Ascending aorta (tissue), 2 donors: ENCODE data around the gene CDKN2A. TPM values are rescaled to one million over a fixed set of nuclear protein-coding genes. Genes with fewer than 3 reads are reported as not detected.

ENCODE experiments used
- DNase-seq, 2 donors: peaks; one replicate each; pipeline ENCODE4 v3.0.0-alpha.2; 2019; ENCODE audit warnings: low spot score in 2 of 2
- H3K27ac ChIP-seq, 2 donors: fragments of 200-600 bp; sonication (generic); one replicate each; pipeline ENCODE4 v1.5.1; 2016 to 2017; ENCODE audit warnings: mild to moderate bottlenecking in 1 of 2
- H3K27me3 ChIP-seq: fragments of 200-600 bp; sonication (generic); one replicate; pipeline ENCODE4 v1.5.1; 2017
- H3K36me3 ChIP-seq, 2 donors: fragments of 200-600 bp; sonication (generic); one replicate each; pipeline ENCODE4 v1.5.1; 2016
- H3K4me1 ChIP-seq, 2 donors: fragments of 200-600 bp; sonication (generic); one replicate each; pipeline ENCODE4 v1.5.1; 2016 to 2017; ENCODE audit warnings: mild to moderate bottlenecking in 1 of 2
- H3K4me3 ChIP-seq, 2 donors: fragments of 200-600 bp; sonication (generic); one replicate each; pipeline ENCODE4 v1.5.1; 2016 to 2017; ENCODE audit warnings: mild to moderate bottlenecking in 1 of 2
- H3K9me3 ChIP-seq, 2 donors: fragments of 200-600 bp; sonication (generic); one replicate each; pipeline ENCODE4 v1.5.1; 2016
- CTCF ChIP-seq, 3 experiments: fragments of 200-600 bp in 2 of 3; fragments of 450-650 bp in 1 of 3; sonication (generic) in 2 of 3; IDR thresholded peaks; one replicate each; pipeline ENCODE4 v1.5.1; 2016 to 2019; ENCODE audit warnings: antibody characterized with exemption in 3 of 3, mild to moderate bottlenecking in 1 of 3, moderate library complexity in 1 of 3
- intact Hi-C: fragments of 100-400 bp; cut with DNase I; formaldehyde crosslinking; loops from one replicate; pipeline ENCODE4 v1.15.1; 2023
- total RNA-seq: library from RNA; depleted of rRNA; stranded (reverse); fragments of >200 nt; gene quantifications from one replicate; pipeline ENCODE4 v1.1.0, GENCODE V29; 2016

Gene CDKN2A
- total RNA-seq: 17.1 TPM

DNA sequence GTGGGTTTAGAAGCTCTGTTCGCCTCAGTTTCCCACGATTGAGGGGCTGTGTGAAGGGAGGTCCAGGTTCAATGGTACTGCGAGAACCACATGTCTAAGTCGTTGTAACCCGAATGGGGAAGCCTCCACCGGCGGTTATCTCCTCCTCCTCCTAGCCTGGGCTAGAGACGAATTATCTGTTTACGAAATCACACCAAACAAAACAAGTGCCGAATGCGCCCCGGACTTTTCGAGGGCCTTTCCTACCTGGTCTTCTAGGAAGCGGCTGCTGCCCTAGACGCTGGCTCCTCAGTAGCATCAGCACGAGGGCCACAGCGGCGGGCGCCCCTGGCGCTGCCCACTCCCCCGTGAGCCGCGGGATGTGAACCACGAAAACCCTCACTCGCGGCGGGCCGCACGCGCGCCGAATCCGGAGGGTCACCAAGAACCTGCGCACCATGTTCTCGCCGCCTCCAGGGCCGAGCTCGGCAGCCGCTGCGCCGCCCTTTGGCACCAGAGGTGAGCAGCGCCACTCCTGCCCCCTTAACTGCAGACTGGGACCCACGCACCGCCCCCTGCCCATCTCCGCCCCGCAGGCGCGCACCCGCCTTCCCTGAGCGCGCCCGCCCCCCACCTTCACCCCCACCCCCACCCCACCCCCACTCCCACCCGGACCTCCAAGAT is at the start of gene CDKN2A:
Gene CDKN2A, minus strand, starts transcription at position 500 of the 663 bp plus-strand sequence.
- Histone ChIP-seq H3K27ac (peak within 1 kb of the TSS; percentile 19 to 73), H3K4me1 (peaks cover 0 to 5% of the 10 kb centered on the region in 2 donors), H3K4me3 (peak within 1 kb of the TSS; percentile 60 to 96), H3K36me3 (no peaks in the 10 kb centered on the region), H3K27me3 (no peaks in the 10 kb centered on the region), H3K9me3 (no peaks in the 10 kb centered on the region)
- no peak for TF ChIP-seq CTCF (IDR thresholded peaks at IDR 0.05)
- no peak for DNase-seq
- intact Hi-C loops: loop anchor here (10.0 kb wide), 1 partner anchor 589 kb away; the partner anchor contains the start of gene IFNA8

GRCh38 chr9:22043928-22044327 is 49.7 kb upstream of the CDKN2A start:
- no peak for DNase-seq
- Histone ChIP-seq H3K9me3 (no peaks in the 10 kb centered on the region), H3K4me1 (no peaks in the 10 kb centered on the region), H3K27me3 (no peaks in the 10 kb centered on the region), H3K27ac (no peak overlapping the region), H3K4me3 (no peak overlapping the region), H3K36me3 (no peaks in the 10 kb centered on the region)
- intact Hi-C loops: no loop called here
- no peak for TF ChIP-seq CTCF (IDR thresholded peaks at IDR 0.05)

GRCh38 chr9:22041775-22042174 is 47.6 kb upstream of the CDKN2A start:
- no peak overlapping the region for H3K4me3 ChIP-seq

GRCh38 chr9:22041344-22041743 is 47.2 kb upstream of the CDKN2A start:
- intact Hi-C loops: no loop called here

More at GRCh38 chr9:22041775-22042174, 47.6 kb upstream of the CDKN2A start:
- no peaks in the 10 kb centered on the region for H3K36me3 ChIP-seq
- H3K9me3 ChIP-seq: no peaks in the 10 kb centered on the region
- H3K4me1 ChIP-seq: no peaks in the 10 kb centered on the region
- no peaks in the 10 kb centered on the region for H3K27me3 ChIP-seq
- no peak overlapping the region for H3K27ac ChIP-seq
- no peak for DNase-seq
- TF ChIP-seq CTCF (IDR thresholded peaks at IDR 0.05): no peak
- intact Hi-C loops: no loop called here

DNA sequence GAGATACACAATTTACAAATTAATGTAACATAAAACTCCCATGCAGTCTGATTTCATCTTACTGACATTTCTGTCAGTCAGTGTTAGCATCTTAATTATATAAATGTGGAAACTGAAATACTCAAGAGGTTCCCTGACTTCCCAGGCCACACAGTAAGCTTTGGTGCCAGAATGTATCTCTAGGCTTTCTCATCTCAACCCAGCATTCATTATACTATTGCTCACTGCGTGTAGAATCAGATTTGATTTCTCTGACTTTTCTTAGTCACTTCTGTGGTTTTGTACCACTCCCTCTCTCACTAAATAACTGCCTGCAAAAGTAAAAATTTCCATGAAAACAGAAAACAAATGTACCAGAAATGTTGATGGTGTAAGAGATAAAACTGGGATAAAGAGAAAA is 46.6 kb upstream of the CDKN2A start:
- intact Hi-C loops: no loop called here
- Histone ChIP-seq H3K27me3 (no peaks in the 10 kb centered on the region), H3K4me3 (no peak overlapping the region), H3K36me3 (no peaks in the 10 kb centered on the region), H3K4me1 (no peaks in the 10 kb centered on the region), H3K27ac (no peak overlapping the region), H3K9me3 (no peaks in the 10 kb centered on the region)
- no peak for DNase-seq
- TF ChIP-seq CTCF (IDR thresholded peaks at IDR 0.05): no peak

More at GRCh38 chr9:22041344-22041743, 47.2 kb upstream of the CDKN2A start:
- Histone ChIP-seq H3K36me3 (no peaks in the 10 kb centered on the region), H3K27ac (no peak overlapping the region), H3K4me1 (no peaks in the 10 kb centered on the region), H3K4me3 (no peak overlapping the region), H3K27me3 (no peaks in the 10 kb centered on the region), H3K9me3 (no peaks in the 10 kb centered on the region)
- DNase-seq: no peak
- TF ChIP-seq CTCF (IDR thresholded peaks at IDR 0.05): no peak
